OCI-LY7 (cell line): Measurements from ENCODE around the gene LAMA3. TPM values are rescaled to one million over a fixed set of nuclear protein-coding genes. Genes with fewer than 3 reads are reported as not detected.

Experiments
- BruUV-seq: library from RNA; stranded (reverse); fragments of 400-500 nt; replicated peaks from 2 replicates; lab custom pipeline; 2021; lab: Mats Ljungman, UMichigan
- CTCF ChIA-PET: fragments of 300-600 bp; sonication (Branson Sonifier 250); formaldehyde crosslinking; loops from one replicate; lab custom pipeline; 2022; ENCODE audit warnings: antibody characterized with exemption; ENCODE audit not compliant: unreplicated experiment; lab: Charles Lee
- POLR2A ChIA-PET: fragments of 300-600 bp; sonication (Branson Sonifier 250); formaldehyde crosslinking; loops from one replicate; lab custom pipeline; 2022; ENCODE audit warnings: antibody characterized with exemption; lab: Charles Lee
- DNase-seq: peaks from one replicate; pipeline ENCODE4 v3.0.0-alpha.2; 2015; ENCODE audit warnings: low spot score
- H2AFZ ChIP-seq: fragments of 200-600 bp; sonication (generic), shearing (Covaris generic); 2 replicates; pipeline ENCODE4 v1.6.1; 2014; ENCODE audit warnings: mild to moderate bottlenecking, antibody characterized with exemption, low read length, moderate library complexity
- H3K27ac ChIP-seq: fragments of 200-600 bp; sonication (generic); 2 replicates; pipeline ENCODE4 v1.5.1; 2014; ENCODE audit warnings: mixed run types, low read depth, mild to moderate bottlenecking, moderate library complexity, low read length, inconsistent platforms; ENCODE audit not compliant: poor library complexity, severe bottlenecking
- H3K36me3 ChIP-seq: fragments of 200-600 bp; sonication (generic); 2 replicates; pipeline ENCODE4 v1.6.1; 2014; ENCODE audit warnings: mild to moderate bottlenecking, antibody characterized with exemption, low read length, moderate library complexity, mixed read lengths; ENCODE audit not compliant: insufficient read depth
- H3K4me1 ChIP-seq: fragments of 200-600 bp; sonication (generic); 2 replicates; pipeline ENCODE4 v1.5.1; 2014; ENCODE audit warnings: mild to moderate bottlenecking, low read length; ENCODE audit not compliant: insufficient read depth, poor library complexity, severe bottlenecking
- H3K4me2 ChIP-seq: fragments of 200-600 bp; sonication (generic); 2 replicates; pipeline ENCODE4 v1.6.1; 2014; ENCODE audit warnings: mild to moderate bottlenecking, low read length
- H3K4me3 ChIP-seq: fragments of 200-600 bp; sonication (generic); 2 replicates; pipeline ENCODE4 v1.5.1; 2014; ENCODE audit warnings: mild to moderate bottlenecking, low read depth, low read length; ENCODE audit not compliant: poor library complexity, severe bottlenecking
- H3K79me2 ChIP-seq: fragments of 200-600 bp; sonication (generic); 2 replicates; pipeline ENCODE4 v1.6.1; 2016; ENCODE audit warnings: low read depth, mild to moderate bottlenecking, low read length, moderate library complexity, mixed read lengths; ENCODE audit not compliant: insufficient read depth
- H3K9me2 ChIP-seq: fragments of 200-600 bp; sonication (generic); 2 replicates; pipeline ENCODE4 v1.6.1; 2016; ENCODE audit warnings: mild to moderate bottlenecking, low read length, mixed read lengths; ENCODE audit not compliant: insufficient read depth
- H3K9me3 ChIP-seq: fragments of 200-600 bp; sonication (generic); 2 replicates; pipeline ENCODE4 v1.6.1; 2014; ENCODE audit warnings: mild to moderate bottlenecking, mixed run types, low read length, mixed read lengths
- H4K20me1 ChIP-seq: fragments of 200-600 bp; sonication (generic); 2 replicates; pipeline ENCODE4 v1.6.1; 2014; ENCODE audit warnings: mild to moderate bottlenecking, antibody characterized with exemption, low read length, moderate library complexity, mixed read lengths; ENCODE audit not compliant: insufficient read depth
- EZH2phosphoT487 ChIP-seq: fragments of 200-600 bp; sonication (generic); IDR thresholded peaks from 2 replicates; pipeline ENCODE4 v1.6.1; 2018; ENCODE audit warnings: low read depth, borderline replicate concordance, mild to moderate bottlenecking, mixed run types, antibody characterized with exemption, low read length, moderate library complexity, mixed read lengths
- intact Hi-C: fragments of 100-400 bp; cut with micrococcal nuclease; formaldehyde crosslinking; loops from one replicate; pipeline ENCODE4 v1.10.0; 2022; ENCODE audit not compliant: unreplicated experiment
- total RNA-seq, 2 experiments: library from RNA; depleted of rRNA in 1 of 2; stranded (reverse); fragments of >200 nt in 1 of 2; shearing (Covaris generic) in 1 of 2; gene quantifications; 2 replicates each; pipeline ENCODE4 v1.2.3, GENCODE V29; 2014 to 2022
- TF ChIP-seq, protein P1 (sequence below): fragments of 200-600 bp; sonication (generic); conservative IDR thresholded peaks from 2 replicates; pipeline ENCODE4 v1.5.1; 2014; ENCODE audit warnings: mild to moderate bottlenecking, antibody characterized with exemption, low read length, moderate library complexity, mixed read lengths

The LAMA3 gene
- total RNA-seq, 2 experiments from 2014 or later = 0.16 to 1.6 TPM

DNA sequence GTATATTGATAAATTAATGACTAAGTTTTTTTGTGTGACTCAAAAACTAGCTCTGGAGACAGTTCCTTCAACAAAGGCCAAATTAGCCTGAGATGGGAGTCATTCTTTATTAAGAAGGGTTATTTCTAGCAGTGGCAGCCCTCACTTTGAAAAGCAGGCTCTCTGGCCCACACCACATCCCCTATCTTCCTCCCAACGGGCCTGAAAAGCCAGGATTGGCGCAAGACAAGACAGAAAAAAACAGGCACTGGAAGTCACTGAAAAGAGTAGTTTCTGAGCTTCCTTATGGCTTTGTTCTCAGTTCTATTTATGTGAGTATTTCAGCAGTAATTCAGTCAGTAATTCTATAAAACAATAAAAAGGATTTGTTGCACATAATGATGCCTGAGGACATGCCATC is 149.0 kb downstream of the LAMA3 start:
- Histone ChIP-seq H3K4me2 (no peak overlapping the region), H3K4me1 (peaks cover 13% of the 10 kb centered on the region), H3K4me3 (no peak overlapping the region), H3K9me3 (no peaks in the 10 kb centered on the region), H2AFZ (peak overlapping the region; percentile 46; the same call in 1 of the 2 replicates), H3K79me2 (no peaks in the 10 kb centered on the region), H3K9me2 (no peaks in the 10 kb centered on the region), H3K36me3 (no peaks in the 10 kb centered on the region), H3K27ac (no peak overlapping the region), H4K20me1 (no peaks in the 10 kb centered on the region)
- intact Hi-C loops = no loop called here
- CTCF ChIA-PET = no interaction called here
- TF ChIP-seq, protein P1, sequence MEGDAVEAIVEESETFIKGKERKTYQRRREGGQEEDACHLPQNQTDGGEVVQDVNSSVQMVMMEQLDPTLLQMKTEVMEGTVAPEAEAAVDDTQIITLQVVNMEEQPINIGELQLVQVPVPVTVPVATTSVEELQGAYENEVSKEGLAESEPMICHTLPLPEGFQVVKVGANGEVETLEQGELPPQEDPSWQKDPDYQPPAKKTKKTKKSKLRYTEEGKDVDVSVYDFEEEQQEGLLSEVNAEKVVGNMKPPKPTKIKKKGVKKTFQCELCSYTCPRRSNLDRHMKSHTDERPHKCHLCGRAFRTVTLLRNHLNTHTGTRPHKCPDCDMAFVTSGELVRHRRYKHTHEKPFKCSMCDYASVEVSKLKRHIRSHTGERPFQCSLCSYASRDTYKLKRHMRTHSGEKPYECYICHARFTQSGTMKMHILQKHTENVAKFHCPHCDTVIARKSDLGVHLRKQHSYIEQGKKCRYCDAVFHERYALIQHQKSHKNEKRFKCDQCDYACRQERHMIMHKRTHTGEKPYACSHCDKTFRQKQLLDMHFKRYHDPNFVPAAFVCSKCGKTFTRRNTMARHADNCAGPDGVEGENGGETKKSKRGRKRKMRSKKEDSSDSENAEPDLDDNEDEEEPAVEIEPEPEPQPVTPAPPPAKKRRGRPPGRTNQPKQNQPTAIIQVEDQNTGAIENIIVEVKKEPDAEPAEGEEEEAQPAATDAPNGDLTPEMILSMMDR = no peak
- TF ChIP-seq EZH2phosphoT487 = no peak
- no TSS peak for BruUV-seq
- POLR2A ChIA-PET = interaction anchor here (0.9 to 1.7 kb wide), 11 partner anchors 9 to 60 kb away, joined by 3 to 7 read pairs (median 4); no protein-coding TSS in a partner anchor
- no peak for DNase-seq

- Histone ChIP-seq H4K20me1 (no peaks in the 10 kb centered on the region), H3K4me3 (no peak overlapping the region), H3K79me2 (no peaks in the 10 kb centered on the region), H2AFZ (no peak overlapping the region), H3K9me2 (no peaks in the 10 kb centered on the region), H3K9me3 (no peaks in the 10 kb centered on the region), H3K36me3 (no peaks in the 10 kb centered on the region), H3K4me2 (no peak overlapping the region), H3K4me1 (peaks cover 13% of the 10 kb centered on the region), H3K27ac (no peak overlapping the region)
- TF ChIP-seq, protein P1 = no peak
- no peak for TF ChIP-seq EZH2phosphoT487
- POLR2A ChIA-PET = interaction anchor here (0.9 to 1.7 kb wide), 7 partner anchors 8 to 25 kb away, joined by 3 to 7 read pairs (median 4); no protein-coding TSS in a partner anchor
- intact Hi-C loops = no loop called here
- no peak for DNase-seq
- BruUV-seq = no TSS peak
- CTCF ChIA-PET = no interaction called here
Measured at GRCh38 chr18:23838801-23839366, 149.6 kb downstream of the LAMA3 start.

DNA sequence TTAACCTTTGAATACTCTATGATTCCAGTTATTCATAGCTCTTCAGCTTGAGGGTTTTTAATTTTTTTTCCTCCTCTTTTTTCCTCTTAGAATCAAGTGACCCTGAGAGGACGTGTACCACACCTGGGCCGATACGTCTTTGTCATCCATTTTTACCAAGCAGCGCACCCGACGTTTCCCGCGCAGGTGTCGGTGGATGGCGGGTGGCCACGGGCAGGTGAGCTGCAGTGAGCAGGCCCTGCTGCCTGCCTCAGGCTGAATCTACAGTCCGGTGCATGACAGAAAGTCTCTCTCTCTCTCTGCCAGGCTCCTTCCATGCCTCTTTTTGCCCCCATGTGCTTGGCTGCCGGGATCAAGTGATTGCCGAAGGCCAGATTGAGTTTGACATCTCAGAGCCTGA is 153.1 kb downstream of the LAMA3 start:
- no TSS peak for BruUV-seq
- H3K27ac ChIP-seq = no peak overlapping the region

More for the DNA sequence above, 153.1 kb downstream of the LAMA3 start:
- H4K20me1 ChIP-seq = no peaks in the 10 kb centered on the region
- ChIA-PET POLR2A (interaction anchor here (0.6 to 1.2 kb wide), 5 partner anchors 9 to 1482 kb away, joined by 3 to 4 read pairs (median 3); no protein-coding TSS in a partner anchor), CTCF (interaction anchor here (0.7 kb wide), 1 partner anchor 14 kb away, joined by 9 read pairs; no protein-coding TSS in a partner anchor)
- intact Hi-C loops = no loop called here
- DNase-seq = no peak
- no peak overlapping the region for H3K4me2 ChIP-seq
- H3K36me3 ChIP-seq = no peaks in the 10 kb centered on the region
- no peaks in the 10 kb centered on the region for H3K9me2 ChIP-seq
- H3K79me2 ChIP-seq = no peaks in the 10 kb centered on the region
- H3K9me3 ChIP-seq = no peaks in the 10 kb centered on the region
- no peak for TF ChIP-seq EZH2phosphoT487
- TF ChIP-seq, protein P1 = no peak
- H3K4me1 ChIP-seq = peaks cover 9% of the 10 kb centered on the region
- no peak overlapping the region for H3K4me3 ChIP-seq
- H2AFZ ChIP-seq = no peak overlapping the region
